HCT116 (cell line): Measurements from ENCODE around the gene EIF2AK2.

Experiments used
- CEBPB ChIP-seq: IDR thresholded peaks from 2 replicates; pipeline ENCODE4 v1.6.1; 2012; ENCODE audit warnings: low read depth
- EZH2 ChIP-seq: fragments of 200-600 bp; sonication (generic); IDR thresholded peaks from 2 replicates; pipeline ENCODE4 v1.6.1; 2017; ENCODE audit warnings: antibody characterized with exemption, mixed run types
- TF ChIP-seq, protein P1 (sequence below), 3 experiments: fragments of 200-600 bp in 1 of 3; sonication (generic) in 1 of 3; IDR thresholded peaks in 2 of 3; conservative IDR thresholded peaks in 1 of 3; 2 replicates each; pipeline ENCODE4 v1.5.1; 2012 to 2017; ENCODE audit warnings: low read depth in 2 of 3, low read length in 2 of 3, antibody characterized with exemption in 1 of 3, borderline replicate concordance in 1 of 3, control low read depth in 1 of 3, mild to moderate bottlenecking in 1 of 3, mixed read lengths in 1 of 3, mixed run types in 1 of 3, moderate library complexity in 1 of 3; ENCODE audit not compliant: insufficient read depth in 1 of 3
- TF ChIP-seq, protein P2 (sequence below): IDR thresholded peaks from 2 replicates; pipeline ENCODE4 v1.6.1; 2011; ENCODE audit warnings: mild to moderate bottlenecking, low read length, moderate library complexity; ENCODE audit not compliant: insufficient replicate concordance; ENCODE audit errors: extremely low read depth

DNA sequence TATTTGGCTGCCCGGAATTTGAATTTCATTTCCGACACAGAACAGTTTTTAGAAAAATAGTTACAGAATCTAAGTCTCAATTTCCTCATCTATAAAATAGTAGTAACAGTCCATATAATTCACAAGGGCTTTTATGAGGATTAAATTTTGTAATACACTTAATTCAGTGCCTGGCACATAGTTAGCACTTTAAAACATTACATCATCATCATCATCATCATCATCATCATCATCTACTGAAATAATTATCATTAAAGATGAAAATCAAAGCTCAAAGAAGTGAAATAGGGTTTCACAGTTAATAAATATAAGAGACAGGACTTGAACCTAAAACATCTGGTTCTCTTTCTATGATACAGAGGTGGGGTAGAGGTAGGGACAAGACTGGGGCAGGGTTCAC, 85.8 kb downstream of the EIF2AK2 start:
- TF ChIP-seq, protein P1, sequence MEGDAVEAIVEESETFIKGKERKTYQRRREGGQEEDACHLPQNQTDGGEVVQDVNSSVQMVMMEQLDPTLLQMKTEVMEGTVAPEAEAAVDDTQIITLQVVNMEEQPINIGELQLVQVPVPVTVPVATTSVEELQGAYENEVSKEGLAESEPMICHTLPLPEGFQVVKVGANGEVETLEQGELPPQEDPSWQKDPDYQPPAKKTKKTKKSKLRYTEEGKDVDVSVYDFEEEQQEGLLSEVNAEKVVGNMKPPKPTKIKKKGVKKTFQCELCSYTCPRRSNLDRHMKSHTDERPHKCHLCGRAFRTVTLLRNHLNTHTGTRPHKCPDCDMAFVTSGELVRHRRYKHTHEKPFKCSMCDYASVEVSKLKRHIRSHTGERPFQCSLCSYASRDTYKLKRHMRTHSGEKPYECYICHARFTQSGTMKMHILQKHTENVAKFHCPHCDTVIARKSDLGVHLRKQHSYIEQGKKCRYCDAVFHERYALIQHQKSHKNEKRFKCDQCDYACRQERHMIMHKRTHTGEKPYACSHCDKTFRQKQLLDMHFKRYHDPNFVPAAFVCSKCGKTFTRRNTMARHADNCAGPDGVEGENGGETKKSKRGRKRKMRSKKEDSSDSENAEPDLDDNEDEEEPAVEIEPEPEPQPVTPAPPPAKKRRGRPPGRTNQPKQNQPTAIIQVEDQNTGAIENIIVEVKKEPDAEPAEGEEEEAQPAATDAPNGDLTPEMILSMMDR (IDR thresholded peaks at IDR 0.05 in 2 of 3, conservative IDR thresholded peaks at IDR 0.05 in 1 of 3; ENCODE audit: borderline replicate concordance in 1 of 3, insufficient read depth in 1 of 3, low read depth in 2 of 3, low read length in 2 of 3) = no peak
- TF ChIP-seq CEBPB = no peak
- TF ChIP-seq EZH2 = no peak
- TF ChIP-seq, protein P2, sequence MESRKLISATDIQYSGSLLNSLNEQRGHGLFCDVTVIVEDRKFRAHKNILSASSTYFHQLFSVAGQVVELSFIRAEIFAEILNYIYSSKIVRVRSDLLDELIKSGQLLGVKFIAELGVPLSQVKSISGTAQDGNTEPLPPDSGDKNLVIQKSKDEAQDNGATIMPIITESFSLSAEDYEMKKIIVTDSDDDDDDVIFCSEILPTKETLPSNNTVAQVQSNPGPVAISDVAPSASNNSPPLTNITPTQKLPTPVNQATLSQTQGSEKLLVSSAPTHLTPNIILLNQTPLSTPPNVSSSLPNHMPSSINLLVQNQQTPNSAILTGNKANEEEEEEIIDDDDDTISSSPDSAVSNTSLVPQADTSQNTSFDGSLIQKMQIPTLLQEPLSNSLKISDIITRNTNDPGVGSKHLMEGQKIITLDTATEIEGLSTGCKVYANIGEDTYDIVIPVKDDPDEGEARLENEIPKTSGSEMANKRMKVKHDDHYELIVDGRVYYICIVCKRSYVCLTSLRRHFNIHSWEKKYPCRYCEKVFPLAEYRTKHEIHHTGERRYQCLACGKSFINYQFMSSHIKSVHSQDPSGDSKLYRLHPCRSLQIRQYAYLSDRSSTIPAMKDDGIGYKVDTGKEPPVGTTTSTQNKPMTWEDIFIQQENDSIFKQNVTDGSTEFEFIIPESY = no peak
